Measurements from ENCODE around the gene CDK14.

DNA sequence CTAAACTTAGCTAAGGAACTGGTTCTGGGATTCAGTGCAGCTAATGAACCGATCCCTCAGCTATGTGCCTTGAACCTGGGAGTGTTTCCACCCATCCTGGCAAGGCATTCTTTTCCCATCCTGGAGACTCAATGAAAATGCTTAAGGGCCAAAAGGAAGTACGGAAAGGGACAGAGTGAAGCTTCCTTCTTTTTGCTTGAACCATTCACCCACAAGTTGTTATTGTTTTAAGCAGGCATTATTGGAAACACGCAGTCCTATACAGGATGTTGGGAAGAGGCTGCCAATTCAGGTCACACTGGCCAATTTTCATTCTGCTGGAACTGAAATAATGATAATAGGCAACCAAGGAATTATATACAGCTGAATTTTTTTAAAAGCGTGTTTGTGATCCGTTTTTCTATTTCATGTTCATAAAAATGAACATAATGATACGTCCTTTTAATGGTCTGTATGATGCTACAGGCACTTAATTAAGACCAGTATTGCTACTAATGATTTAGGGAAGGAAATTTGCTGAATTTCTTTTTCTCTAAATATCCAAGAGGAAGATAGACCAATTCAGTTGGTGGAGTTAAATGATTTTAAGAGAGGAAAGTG lies 610.3 kb downstream of the CDK14 start:
- TF ChIP-seq, protein P1, sequence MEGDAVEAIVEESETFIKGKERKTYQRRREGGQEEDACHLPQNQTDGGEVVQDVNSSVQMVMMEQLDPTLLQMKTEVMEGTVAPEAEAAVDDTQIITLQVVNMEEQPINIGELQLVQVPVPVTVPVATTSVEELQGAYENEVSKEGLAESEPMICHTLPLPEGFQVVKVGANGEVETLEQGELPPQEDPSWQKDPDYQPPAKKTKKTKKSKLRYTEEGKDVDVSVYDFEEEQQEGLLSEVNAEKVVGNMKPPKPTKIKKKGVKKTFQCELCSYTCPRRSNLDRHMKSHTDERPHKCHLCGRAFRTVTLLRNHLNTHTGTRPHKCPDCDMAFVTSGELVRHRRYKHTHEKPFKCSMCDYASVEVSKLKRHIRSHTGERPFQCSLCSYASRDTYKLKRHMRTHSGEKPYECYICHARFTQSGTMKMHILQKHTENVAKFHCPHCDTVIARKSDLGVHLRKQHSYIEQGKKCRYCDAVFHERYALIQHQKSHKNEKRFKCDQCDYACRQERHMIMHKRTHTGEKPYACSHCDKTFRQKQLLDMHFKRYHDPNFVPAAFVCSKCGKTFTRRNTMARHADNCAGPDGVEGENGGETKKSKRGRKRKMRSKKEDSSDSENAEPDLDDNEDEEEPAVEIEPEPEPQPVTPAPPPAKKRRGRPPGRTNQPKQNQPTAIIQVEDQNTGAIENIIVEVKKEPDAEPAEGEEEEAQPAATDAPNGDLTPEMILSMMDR (IDR thresholded peaks at IDR 0.05), result no peak
- TF ChIP-seq EP300 (IDR thresholded peaks at IDR 0.05), result no peak

Measured in ovary (tissue), 3 donors.